GM19438 (cell line): ENCODE data around the gene TMEM80.
"Not testable (repeated sequence)": the region's sequence is repeated elsewhere in the genome, so short reads cannot be mapped to it uniquely, and the experiment has no call there.

Source experiments
- ATAC-seq: cut with Tn5 transposase; IDR thresholded peaks from one replicate; pipeline ENCODE4 v1.9.1; 2021; ENCODE audit warnings: low read depth; ENCODE audit not compliant: unreplicated experiment

TMEM80 gene

GRCh38 chr11:679271-680207, 16.1 kb upstream of the TMEM80 start:
- no peak for ATAC-seq

- ATAC-seq = no peak
Measured at GRCh38 chr11:680476-680875, 15.1 kb upstream of the TMEM80 start.

- no peak for ATAC-seq
Measured at GRCh38 chr11:680970-681369, 14.6 kb upstream of the TMEM80 start.

GRCh38 chr11:686451-687243, 9.0 kb upstream of the TMEM80 start:
- ATAC-seq = no peak

- no peak for ATAC-seq
Measured at GRCh38 chr11:687751-688150, 7.9 kb upstream of the TMEM80 start.

- ATAC-seq = no peak
Measured at GRCh38 chr11:688681-689080, 6.9 kb upstream of the TMEM80 start.

GRCh38 chr11:689625-690024, 6.0 kb upstream of the TMEM80 start:
- ATAC-seq = no peak

- ATAC-seq = not testable (repeated sequence)
Measured at GRCh38 chr11:690244-690643, 5.4 kb upstream of the TMEM80 start.

GRCh38 chr11:690738-691633, 4.6 kb upstream of the TMEM80 start:
- no peak for ATAC-seq

- no peak for ATAC-seq
Measured at GRCh38 chr11:691710-692590, 3.7 kb upstream of the TMEM80 start.

- ATAC-seq = no peak
Measured at GRCh38 chr11:692824-693414, 2.7 kb upstream of the TMEM80 start.

GRCh38 chr11:693415-693831, 2.2 kb upstream of the TMEM80 start:
- ATAC-seq = no peak

GRCh38 chr11:693887-694562, 1.6 kb upstream of the TMEM80 start:
- no peak for ATAC-seq

GRCh38 chr11:694563-695287, 891 bp upstream of the TMEM80 start, which contains the start of gene DEAF1:
TSS of gene DEAF1 (minus strand) at chr11:695222. CDS start at chr11:695047, 175 bp downstream.
- ATAC-seq = peak; percentile 77

GRCh38 chr11:695288-695537, 403 bp upstream of the TMEM80 start:
- no peak for ATAC-seq

- ATAC-seq = no peak
Measured at GRCh38 chr11:696955-697491, 1.4 kb downstream of the TMEM80 start.

- no peak for ATAC-seq
Measured at GRCh38 chr11:697811-698311, 2.2 kb downstream of the TMEM80 start.
